Peyer's patch (tissue), 4 donors: Measurements from ENCODE around the gene ITPKB.

Experiments used
- POLR2A ChIP-seq, 2 donors: fragments of 450-650 bp; IDR thresholded peaks; one replicate each; pipeline ENCODE4 v1.5.1; 2017; ENCODE audit warnings: antibody characterized with exemption in 2 of 2, mild to moderate bottlenecking in 2 of 2, moderate library complexity in 2 of 2
- TF ChIP-seq, protein P1 (sequence below), 6 experiments: fragments of 450-650 bp in 4 of 6; fragments of 200-600 bp in 2 of 6; sonication (generic) in 1 of 6; IDR thresholded peaks; one replicate each; pipeline ENCODE4 v1.5.1; 2017 to 2019; ENCODE audit warnings: antibody characterized with exemption in 6 of 6, mild to moderate bottlenecking in 3 of 6, moderate library complexity in 1 of 6

DNA sequence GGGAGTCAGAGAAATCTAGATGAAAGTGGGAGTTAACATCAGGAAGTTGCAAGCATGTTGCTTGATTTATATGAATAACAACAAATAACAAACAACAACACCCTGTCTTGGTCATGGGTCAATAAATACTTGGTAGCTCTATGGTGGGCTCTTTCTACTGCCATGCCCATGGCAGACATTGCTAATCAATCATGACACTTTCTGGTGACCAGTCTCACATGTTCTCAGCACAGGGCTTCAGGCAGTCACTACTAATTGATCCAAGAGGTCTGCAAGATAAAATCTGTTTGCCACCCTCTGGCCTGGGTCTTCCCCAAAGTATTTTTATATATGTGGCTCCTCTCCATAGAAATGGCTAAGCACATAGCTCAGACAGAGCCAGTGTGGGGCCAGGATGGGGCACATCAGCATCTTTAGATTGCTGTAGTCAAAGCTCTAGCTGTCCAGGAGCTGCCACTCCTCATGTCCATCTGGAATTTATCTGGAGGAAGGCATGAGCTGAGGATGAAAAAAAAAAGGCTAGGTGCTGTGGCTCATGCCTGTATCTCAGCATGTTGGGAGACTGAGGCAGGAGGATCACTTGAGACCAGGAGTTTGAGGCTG, 139.3 kb downstream of the ITPKB start:
- TF ChIP-seq, protein P1, sequence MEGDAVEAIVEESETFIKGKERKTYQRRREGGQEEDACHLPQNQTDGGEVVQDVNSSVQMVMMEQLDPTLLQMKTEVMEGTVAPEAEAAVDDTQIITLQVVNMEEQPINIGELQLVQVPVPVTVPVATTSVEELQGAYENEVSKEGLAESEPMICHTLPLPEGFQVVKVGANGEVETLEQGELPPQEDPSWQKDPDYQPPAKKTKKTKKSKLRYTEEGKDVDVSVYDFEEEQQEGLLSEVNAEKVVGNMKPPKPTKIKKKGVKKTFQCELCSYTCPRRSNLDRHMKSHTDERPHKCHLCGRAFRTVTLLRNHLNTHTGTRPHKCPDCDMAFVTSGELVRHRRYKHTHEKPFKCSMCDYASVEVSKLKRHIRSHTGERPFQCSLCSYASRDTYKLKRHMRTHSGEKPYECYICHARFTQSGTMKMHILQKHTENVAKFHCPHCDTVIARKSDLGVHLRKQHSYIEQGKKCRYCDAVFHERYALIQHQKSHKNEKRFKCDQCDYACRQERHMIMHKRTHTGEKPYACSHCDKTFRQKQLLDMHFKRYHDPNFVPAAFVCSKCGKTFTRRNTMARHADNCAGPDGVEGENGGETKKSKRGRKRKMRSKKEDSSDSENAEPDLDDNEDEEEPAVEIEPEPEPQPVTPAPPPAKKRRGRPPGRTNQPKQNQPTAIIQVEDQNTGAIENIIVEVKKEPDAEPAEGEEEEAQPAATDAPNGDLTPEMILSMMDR (IDR thresholded peaks at IDR 0.05): no peak
- TF ChIP-seq POLR2A (IDR thresholded peaks at IDR 0.05): no peak
